ENCODE results near the gene BROX.

Gene BROX

GRCh38 chr1:222670110-222670509, 42.3 kb upstream of the BROX start:
- no peaks in the 10 kb centered on the region for H3K9me3 ChIP-seq (ENCODE audit: control insufficient read depth, insufficient read depth, low read depth, low read length)
- H3K4me3 ChIP-seq (ENCODE audit: low read depth, low read length): no peak overlapping the region
- no peak for TF ChIP-seq REPIN1 (tag by site-specific recombination; IDR thresholded peaks at IDR 0.05; ENCODE audit: low read depth)
- TF ChIP-seq ZNF302 (tag by site-specific recombination; IDR thresholded peaks at IDR 0.05; ENCODE audit: low read depth): no peak
- no peak for TF ChIP-seq CTCF (tag by site-specific recombination; IDR thresholded peaks at IDR 0.05)
- TF ChIP-seq ZNF513 (tag by site-specific recombination; IDR thresholded peaks at IDR 0.05): no peak
- TF ChIP-seq ZNF433 (tag by site-specific recombination; IDR thresholded peaks at IDR 0.05; ENCODE audit: low read depth): no peak
- H3K36me3 ChIP-seq (ENCODE audit: control insufficient read depth in 2 of 2, insufficient read depth in 1 of 2, low read length in 2 of 2): peaks cover 19 to 61% of the 10 kb centered on the region in 2 experiments
- H3K27ac ChIP-seq (ENCODE audit: extremely low read depth, low read depth, low read length): no peak overlapping the region
- no peaks in the 10 kb centered on the region for H3K4me1 ChIP-seq (ENCODE audit: control insufficient read depth, insufficient read depth, low read length)
- CTCF ChIA-PET: no interaction called here
- POLR2A ChIA-PET: no interaction called here

GRCh38 chr1:222680080-222680479, 32.3 kb upstream of the BROX start:
- H3K9me3 ChIP-seq (ENCODE audit: control insufficient read depth, insufficient read depth, low read depth, low read length): no peaks in the 10 kb centered on the region
- H3K4me3 ChIP-seq (ENCODE audit: low read depth, low read length): no peak overlapping the region
- H3K36me3 ChIP-seq (ENCODE audit: control insufficient read depth in 2 of 2, insufficient read depth in 1 of 2, low read length in 2 of 2): peaks cover 12 to 23% of the 10 kb centered on the region in 2 experiments
- no peak overlapping the region for H3K27ac ChIP-seq (ENCODE audit: extremely low read depth, low read depth, low read length)
- ChIA-PET CTCF (interaction anchor here (0.6 kb wide), 1 partner anchor 852 kb away, joined by 5 read pairs; no protein-coding TSS in a partner anchor), POLR2A (interaction anchor here (0.6 to 0.9 kb wide), 2 partner anchors 33 to 263 kb away, joined by 3 read pairs; no protein-coding TSS in a partner anchor)
- no peak for TF ChIP-seq ZNF239 (tag by site-specific recombination; IDR thresholded peaks at IDR 0.05)
- TF ChIP-seq PRDM4 (tag by site-specific recombination; IDR thresholded peaks at IDR 0.05): no peak
- TF ChIP-seq GFI1B (tag by site-specific recombination; IDR thresholded peaks at IDR 0.05): no peak
- no peak for TF ChIP-seq ZNF596 (tag by site-specific recombination; IDR thresholded peaks at IDR 0.05)
- TF ChIP-seq ZNF791 (tag by site-specific recombination; IDR thresholded peaks at IDR 0.05): no peak
- no peak for TF ChIP-seq ZNF501 (tag by site-specific recombination; IDR thresholded peaks at IDR 0.05)
- no peak for TF ChIP-seq ZNF10 (tag by site-specific recombination; IDR thresholded peaks at IDR 0.05)
- TF ChIP-seq ZNF132 (tag by site-specific recombination; IDR thresholded peaks at IDR 0.05; ENCODE audit: borderline replicate concordance): no peak
- no peak for TF ChIP-seq BCL11B (tag by site-specific recombination; IDR thresholded peaks at IDR 0.05; ENCODE audit: low read depth)
- no peak for TF ChIP-seq ZNF155 (tag by site-specific recombination; IDR thresholded peaks at IDR 0.05)
- no peak for TF ChIP-seq ZNF580 (tag by site-specific recombination; IDR thresholded peaks at IDR 0.05)
- no peak for TF ChIP-seq FEZF1 (tag by site-specific recombination; IDR thresholded peaks at IDR 0.05)
- TF ChIP-seq ZNF473 (tag by site-specific recombination; IDR thresholded peaks at IDR 0.05): no peak
- TF ChIP-seq ZNF324 (tag by site-specific recombination; IDR thresholded peaks at IDR 0.05): no peak
- no peak for TF ChIP-seq SCRT2 (tag by site-specific recombination; IDR thresholded peaks at IDR 0.05)
- H3K4me1 ChIP-seq (ENCODE audit: control insufficient read depth, insufficient read depth, low read length): no peaks in the 10 kb centered on the region

All from HEK293 (cell line).